ENCODE measurements around the gene ZNF48. TPM values are rescaled to one million over a fixed set of nuclear protein-coding genes. Genes with fewer than 3 reads are reported as not detected.
"Not testable (repeated sequence)": the region's sequence is repeated elsewhere in the genome, so short reads cannot be mapped to it uniquely, and the experiment has no call there.

ZNF48 gene
- polyA plus RNA-seq, 12 donors, result 4.6 to 26.2 (median 6.2) TPM; not detected in 1

GRCh38 chr16:30377050-30377811 is 18.0 kb upstream of the ZNF48 start:
- no peak for DNase-seq

GRCh38 chr16:30377812-30378235 is 17.4 kb upstream of the ZNF48 start:
- peak; percentile 93 for DNase-seq

GRCh38 chr16:30378236-30379157 is 16.7 kb upstream of the ZNF48 start:
- DNase-seq, result peak; percentile 98

GRCh38 chr16:30379158-30379783 is 15.9 kb upstream of the ZNF48 start:
- no peak for DNase-seq

GRCh38 chr16:30380072-30380802 is 15.0 kb upstream of the ZNF48 start:
- no peak for DNase-seq

GRCh38 chr16:30380803-30381208 is 14.4 kb upstream of the ZNF48 start:
- DNase-seq, result no peak

- no peak for DNase-seq
Measured at GRCh38 chr16:30381291-30382041, 13.8 kb upstream of the ZNF48 start.

GRCh38 chr16:30382111-30382881 is 12.9 kb upstream of the ZNF48 start, which contains the start of gene SEPTIN1:
SEPTIN1 (minus strand) TSS chr16:30382561; CDS start chr16:30382542, 19 bp downstream.
- no peak for DNase-seq

- peak; percentile 83 for DNase-seq
Measured at GRCh38 chr16:30383521-30383920, 11.7 kb upstream of the ZNF48 start.

GRCh38 chr16:30394592-30395154 is 547 bp upstream of the ZNF48 start:
- DNase-seq, result no peak

GRCh38 chr16:30395992-30396585 is 869 bp downstream of the ZNF48 start:
- DNase-seq, result no peak

GRCh38 chr16:30396627-30397026 is 1.4 kb downstream of the ZNF48 start:
- DNase-seq, result not testable (repeated sequence)

- no peak for DNase-seq
Measured at GRCh38 chr16:30397056-30397455, 1.8 kb downstream of the ZNF48 start.

- DNase-seq, result no peak
Measured at GRCh38 chr16:30397776-30398660, 2.8 kb downstream of the ZNF48 start.

- no peak for DNase-seq
Measured at GRCh38 chr16:30398661-30399434, 3.6 kb downstream of the ZNF48 start.

GRCh38 chr16:30399435-30400186 is 4.4 kb downstream of the ZNF48 start:
- no peak for DNase-seq

All from muscle of arm (tissue), 12 donors.